GM12878 (cell line): ENCODE data around the gene B3GNT8. TPM values are rescaled to one million over a fixed set of nuclear protein-coding genes. Genes with fewer than 3 reads are reported as not detected.

Experiments
- ATAC-seq: fragments of 200-7000 bp; cut with Tn5 transposase; 3 replicates; pipeline ENCODE4 v1.9.1; 2020; ENCODE audit warnings: mild to moderate bottlenecking, moderate library complexity
- BruUV-seq: library from RNA; stranded (reverse); fragments of 400-500 nt; replicated peaks from 2 replicates; lab custom pipeline; 2021; lab: Mats Ljungman, UMichigan
- CTCF ChIA-PET: fragments of 300-600 bp; sonication (Branson Sonifier 250); formaldehyde crosslinking; extraction: SDS; loops from one replicate; lab custom pipeline; 2021; ENCODE audit warnings: inconsistent platforms; lab: Yijun Ruan, JAX
- POLR2A ChIA-PET: fragments of 350-600 bp; formaldehyde crosslinking; extraction: SDS; loops from one replicate; lab custom pipeline; 2021; ENCODE audit warnings: inconsistent platforms; lab: Charles Lee
- RAD21 ChIA-PET: fragments of 300-600 bp; sonication (Branson Sonifier 250); formaldehyde crosslinking; loops from one replicate; lab custom pipeline; 2023; ENCODE audit warnings: antibody characterized with exemption; ENCODE audit not compliant: unreplicated experiment; lab: Charles Lee
- SMC1A ChIA-PET: fragments of 300-600 bp; sonication (Branson Sonifier 250); formaldehyde crosslinking; loops from one replicate; lab custom pipeline; 2023; ENCODE audit not compliant: unreplicated experiment, uncharacterized antibody; lab: Charles Lee
- DNase-seq: peaks from one replicate; pipeline ENCODE4 v3.0.0-alpha.2; 2011; ENCODE audit warnings: low read depth, low spot score
- FAIRE-seq: peaks from 3 replicates; lab custom pipeline; 2011; peaks lifted over from hg19 to GRCh38; lab: Jason Lieb, UNC
- H2AFZ ChIP-seq: 2 replicates; pipeline ENCODE4 v1.6.0; 2011; ENCODE audit warnings: low read depth, low read length, control low read depth; ENCODE audit not compliant: control insufficient read depth
- H3K27ac ChIP-seq: 2 replicates; pipeline ENCODE4 v1.5.1; 2011; ENCODE audit warnings: control low read depth; ENCODE audit not compliant: control insufficient read depth, insufficient read depth
- H3K27me3 ChIP-seq, 2 experiments: replicated peaks in 1 of 2; 2 replicates each; pipeline versions ENCODE4 v1.6.0 to v1.6.1; 2011; ENCODE audit warnings: low read length in 1 of 2; ENCODE audit not compliant: control insufficient read depth in 2 of 2, insufficient read depth in 2 of 2
- H3K36me3 ChIP-seq, 2 experiments: 2 replicates each; pipeline ENCODE4 v1.5.1; 2011; ENCODE audit warnings: low read length in 1 of 2; ENCODE audit not compliant: control insufficient read depth in 2 of 2, insufficient read depth in 2 of 2
- H3K4me1 ChIP-seq: 2 replicates; pipeline ENCODE4 v1.6.1; 2011; ENCODE audit warnings: mild to moderate bottlenecking, low read length, moderate library complexity, mixed read lengths; ENCODE audit not compliant: control insufficient read depth, insufficient read depth
- H3K4me2 ChIP-seq: 2 replicates; pipeline ENCODE4 v1.6.0; 2011; ENCODE audit warnings: control low read depth; ENCODE audit not compliant: control insufficient read depth, insufficient read depth
- H3K4me3 ChIP-seq: fragments of 200-600 bp; sonication (generic); 2 replicates; pipeline ENCODE4 v1.5.1; 2016
- H3K79me2 ChIP-seq: 2 replicates; pipeline ENCODE4 v1.6.0; 2011; ENCODE audit warnings: low read length; ENCODE audit not compliant: control insufficient read depth, insufficient read depth
- H3K9ac ChIP-seq: 2 replicates; pipeline ENCODE4 v1.8.0; 2011; ENCODE audit warnings: low read length, control low read depth, mixed read lengths; ENCODE audit not compliant: control insufficient read depth, insufficient read depth
- H3K9me3 ChIP-seq: replicated peaks from 3 replicates; pipeline ENCODE4 v1.5.1; 2011; ENCODE audit warnings: mild to moderate bottlenecking, low read length; ENCODE audit not compliant: control insufficient read depth, insufficient read depth
- H4K20me1 ChIP-seq: 2 replicates; pipeline ENCODE4 v1.6.0; 2011; ENCODE audit not compliant: control insufficient read depth, insufficient read depth
- ATF7 ChIP-seq: fragments of 450-650 bp; IDR thresholded peaks from 2 replicates; pipeline ENCODE4 v1.6.1; 2016; ENCODE audit warnings: low read depth, mild to moderate bottlenecking
- HDAC6 ChIP-seq: fragments of 200-600 bp; sonication (generic); IDR thresholded peaks from one replicate; pipeline ENCODE4 v1.8.0; 2017; ENCODE audit warnings: antibody characterized with exemption; ENCODE audit not compliant: unreplicated experiment
- IKZF2 ChIP-seq, 2 experiments: fragments of 450-650 bp; IDR thresholded peaks; 2 replicates each; pipeline ENCODE4 v1.6.1; 2017; ENCODE audit warnings: mild to moderate bottlenecking in 2 of 2, moderate library complexity in 2 of 2
- JUNB ChIP-seq: IDR thresholded peaks from 2 replicates; pipeline ENCODE4 v1.6.1; 2016; ENCODE audit warnings: antibody characterized with exemption, mild to moderate bottlenecking
- POLR2AphosphoS5 ChIP-seq: IDR thresholded peaks from 2 replicates; pipeline ENCODE4 v1.6.1; 2011; ENCODE audit warnings: mild to moderate bottlenecking, low read length, inconsistent platforms
- RB1 ChIP-seq: fragments of 450-650 bp; formaldehyde crosslinking; IDR thresholded peaks from 2 replicates; pipeline ENCODE4 v1.6.1; 2017; ENCODE audit warnings: mild to moderate bottlenecking, borderline replicate concordance
- RUNX3 ChIP-seq: IDR thresholded peaks from 2 replicates; pipeline ENCODE4 v1.6.1; 2012; ENCODE audit warnings: low read length, inconsistent platforms
- SMAD5 ChIP-seq: IDR thresholded peaks from 2 replicates; pipeline ENCODE4 v1.6.1; 2016; ENCODE audit warnings: antibody characterized with exemption, low read depth
- SREBF1 ChIP-seq: IDR thresholded peaks from 2 replicates; pipeline ENCODE4 v1.6.1; 2012; ENCODE audit warnings: mild to moderate bottlenecking, low read length
- YY1 ChIP-seq: IDR thresholded peaks from 2 replicates; pipeline ENCODE4 v1.6.1; 2011; ENCODE audit warnings: low read depth, mild to moderate bottlenecking, low read length
- ZNF384 ChIP-seq: IDR thresholded peaks from 2 replicates; pipeline ENCODE4 v1.6.1; 2012; ENCODE audit warnings: low read depth, mild to moderate bottlenecking, low read length, improper control_type of control experiment, borderline replicate concordance
- WGBS: methylation state at CpG from one replicate; pipeline ENCODE4 v1.1.6; 2016; ENCODE audit warnings: low lambda C conversion rate; ENCODE audit not compliant: insufficient replicate concordance, insufficient coverage; ENCODE audit errors: missing lambda C conversion rate; 5-methylcytosine and 5-hydroxymethylcytosine counted together
- in situ Hi-C: fragments of 300-500 bp; cut with MboI; formaldehyde crosslinking; loops from 9 replicates; pipeline ENCODE4 v1.14.3; 2018; ENCODE audit warnings: mixed read lengths
- intact Hi-C: fragments of 100-400 bp; cut with micrococcal nuclease; formaldehyde crosslinking; loops from one replicate; pipeline ENCODE4 v1.14.2; 2022; ENCODE audit not compliant: unreplicated experiment
- polyA plus RNA-seq, 11 experiments: library from polyadenylated mRNA; depleted of rRNA in 4 of 11; unstranded in 6 of 11; stranded (reverse) in 5 of 11; fragments of >200 nt; fragmentation: Nextera tagmentation in 4 of 11; fragmentation: Illumina TruSeq in 1 of 11; extraction: Ambion mirVana in 4 of 11; extraction: Trizol in 1 of 11; gene quantifications; 1 replicate in 1 of 11; 2 replicates in 10 of 11; pipeline versions ENCODE4 v1.2.1 to v1.2.3, GENCODE V29; 2011 to 2016; ENCODE audit warnings: inconsistent platforms in 2 of 11, missing spikeins in 2 of 11, low read depth in 1 of 11
- total RNA-seq, 4 experiments: library from RNA; depleted of rRNA in 3 of 4; stranded (reverse); fragments of >200 nt in 3 of 4; fragmentation: Illumina TruSeq in 1 of 4; extraction: Trizol in 1 of 4; gene quantifications; 2 replicates each; pipeline versions ENCODE4 v1.2.1 to v1.2.3, GENCODE V29; 2013 to 2021
- TF ChIP-seq, protein P1 (sequence below): IDR thresholded peaks from 2 replicates; pipeline ENCODE4 v1.6.1; 2012; ENCODE audit warnings: low read depth, low read length, improper control_type of control experiment
- TF ChIP-seq, protein P2 (sequence below): fragments of 450-650 bp; formaldehyde crosslinking; IDR thresholded peaks from 2 replicates; pipeline ENCODE4 v1.4.0; 2022; ENCODE audit warnings: mild to moderate bottlenecking, moderate library complexity

The B3GNT8 gene
- total and polyA plus RNA-seq, 10 of the 15 experiments (the other 5 are each of a cell fraction or from before 2014, with no cell fraction given): 0.06 to 1.2 (median 0.31) TPM; not detected in 4

DNA sequence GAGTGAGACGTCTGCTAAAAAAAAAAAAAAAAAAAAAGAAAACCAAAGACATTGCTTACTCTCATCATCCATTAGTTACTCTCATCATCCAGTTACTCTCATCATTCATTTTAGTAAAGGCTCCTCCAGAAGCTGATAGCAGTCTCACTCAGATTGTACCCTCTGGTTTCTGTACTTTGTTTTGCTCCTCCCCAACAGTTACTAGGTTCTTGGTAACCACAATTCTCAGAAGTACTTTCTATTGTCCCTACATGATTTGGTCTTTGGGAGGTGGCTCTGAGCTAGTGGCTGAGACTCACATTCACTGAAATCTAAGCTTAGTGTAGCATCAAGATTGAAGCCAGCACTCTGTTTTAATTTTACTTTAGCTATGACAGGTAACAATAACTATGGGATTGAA lies 30.1 kb upstream of the B3GNT8 start:
- SMC1A ChIA-PET: interaction anchor here (0.6 to 2.4 kb wide), 13 partner anchors 8 to 121 kb away, joined by 3 to 9 read pairs (median 3); no protein-coding TSS in a partner anchor
- CTCF ChIA-PET: interaction anchor here (0.6 to 2.6 kb wide), 13 partner anchors 9 to 141 kb away, joined by 3 to 27 read pairs (median 4); partner anchors contain the start of gene B9D2

DNA sequence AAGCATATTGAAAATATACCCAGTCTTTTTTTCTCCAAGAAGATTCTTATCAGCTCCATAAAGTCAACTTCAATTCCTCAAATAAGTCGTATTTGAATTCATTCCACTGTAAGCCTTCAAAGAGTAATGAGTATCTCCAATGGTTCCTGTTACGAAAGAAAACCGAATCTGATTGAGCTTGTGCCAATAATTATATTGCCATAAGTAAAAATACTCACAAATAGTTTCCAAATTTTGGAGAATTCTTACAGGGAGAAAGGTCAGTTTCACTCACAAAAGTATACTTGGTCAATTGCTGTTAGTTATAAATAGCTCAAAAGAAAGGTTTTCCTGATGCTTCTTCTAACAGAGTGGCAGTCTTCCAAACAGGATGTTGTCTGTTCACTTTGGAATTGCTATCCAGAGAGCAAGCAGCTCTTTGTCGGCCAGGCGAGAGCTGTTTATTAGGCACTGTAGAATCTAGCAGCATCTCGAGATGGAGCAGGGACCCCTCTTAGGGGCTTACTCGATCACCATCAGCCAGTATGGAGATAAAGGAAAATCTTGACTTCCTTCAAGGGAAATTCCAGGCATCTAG lies 29.3 kb upstream of the B3GNT8 start:
- no TSS peak for BruUV-seq
- Histone ChIP-seq H2AFZ (no peak overlapping the region), H3K27me3 (no peaks in the 10 kb centered on the region; a peak in 1 of 4 replicates), H3K4me2 (peak overlapping the region; percentile 48; the same call in 1 of the 2 replicates), H3K27ac (no peak overlapping the region), H3K9me3 (no peaks in the 10 kb centered on the region), H3K36me3 (no peaks in the 10 kb centered on the region), H3K9ac (peak overlapping the region; percentile 12; the same call in 1 of the 2 replicates), H3K79me2 (no peaks in the 10 kb centered on the region), H3K4me3 (no peak overlapping the region), H4K20me1 (no peaks in the 10 kb centered on the region), H3K4me1 (peaks cover 33% of the 10 kb centered on the region)
- TF ChIP-seq, protein P1, sequence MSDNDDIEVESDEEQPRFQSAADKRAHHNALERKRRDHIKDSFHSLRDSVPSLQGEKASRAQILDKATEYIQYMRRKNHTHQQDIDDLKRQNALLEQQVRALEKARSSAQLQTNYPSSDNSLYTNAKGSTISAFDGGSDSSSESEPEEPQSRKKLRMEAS: no peak
- TF ChIP-seq RB1 (no peak), POLR2AphosphoS5 (no peak), JUNB (no peak), YY1 (no peak), ZNF384 (no peak), SMAD5 (no peak), SREBF1 (no peak)
- TF ChIP-seq, protein P2, sequence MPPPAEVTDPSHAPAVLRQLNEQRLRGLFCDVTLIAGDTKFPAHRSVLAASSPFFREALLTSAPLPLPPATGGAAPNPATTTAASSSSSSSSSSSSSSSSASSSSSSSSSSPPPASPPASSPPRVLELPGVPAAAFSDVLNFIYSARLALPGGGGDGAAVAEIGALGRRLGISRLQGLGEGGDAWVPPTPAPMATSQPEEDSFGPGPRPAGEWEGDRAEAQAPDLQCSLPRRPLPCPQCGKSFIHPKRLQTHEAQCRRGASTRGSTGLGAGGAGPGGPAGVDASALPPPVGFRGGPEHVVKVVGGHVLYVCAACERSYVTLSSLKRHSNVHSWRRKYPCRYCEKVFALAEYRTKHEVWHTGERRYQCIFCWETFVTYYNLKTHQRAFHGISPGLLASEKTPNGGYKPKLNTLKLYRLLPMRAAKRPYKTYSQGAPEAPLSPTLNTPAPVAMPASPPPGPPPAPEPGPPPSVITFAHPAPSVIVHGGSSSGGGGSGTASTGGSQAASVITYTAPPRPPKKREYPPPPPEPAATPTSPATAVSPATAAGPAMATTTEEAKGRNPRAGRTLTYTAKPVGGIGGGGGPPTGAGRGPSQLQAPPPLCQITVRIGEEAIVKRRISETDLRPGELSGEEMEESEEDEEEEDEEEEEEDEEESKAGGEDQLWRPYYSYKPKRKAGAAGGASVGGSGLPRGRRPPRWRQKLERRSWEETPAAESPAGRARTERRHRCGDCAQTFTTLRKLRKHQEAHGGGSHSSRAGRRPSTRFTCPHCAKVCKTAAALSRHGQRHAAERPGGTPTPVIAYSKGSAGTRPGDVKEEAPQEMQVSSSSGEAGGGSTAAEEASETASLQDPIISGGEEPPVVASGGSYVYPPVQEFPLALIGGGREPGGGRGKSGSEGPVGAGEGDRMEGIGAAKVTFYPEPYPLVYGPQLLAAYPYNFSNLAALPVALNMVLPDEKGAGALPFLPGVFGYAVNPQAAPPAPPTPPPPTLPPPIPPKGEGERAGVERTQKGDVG (CRISPR knock-in tag): no peak
- in situ Hi-C loops (no loop called here), intact Hi-C loops (no loop called here)
- FAIRE-seq (no peak), DNase-seq (no peak), ATAC-seq (no peak)
- 70% methylated on average over 7 of the region's 7 CpGs for WGBS
- ChIA-PET POLR2A (no interaction called here), RAD21 (interaction anchor here (1.9 kb wide), 1 partner anchor 81 kb away, joined by 5 read pairs; no protein-coding TSS in a partner anchor), SMC1A (interaction anchor here (0.6 to 2.4 kb wide), 9 partner anchors 11 to 120 kb away, joined by 3 to 7 read pairs (median 5); no protein-coding TSS in a partner anchor), CTCF (interaction anchor here (0.8 to 2.6 kb wide), 13 partner anchors 8 to 142 kb away, joined by 3 to 27 read pairs (median 5); partner anchors contain the start of gene B9D2)

More for the DNA sequence above, 30.1 kb upstream of the B3GNT8 start:
- peaks cover 33% of the 10 kb centered on the region for H3K4me1 ChIP-seq
- H3K27me3 ChIP-seq: no peaks in the 10 kb centered on the region; a peak in 1 of 4 replicates
- peak; percentile 53 for DNase-seq
- no CpG with 5 or more reads among the region's 1 CpG for WGBS
- ATAC-seq: peak; percentile 100
- intact Hi-C loops: no loop called here
- no peak overlapping the region for H3K4me3 ChIP-seq
- peak overlapping the region; percentile 21 for H3K4me2 ChIP-seq
- no peak overlapping the region for H2AFZ ChIP-seq
- H3K79me2 ChIP-seq: no peaks in the 10 kb centered on the region
- TF ChIP-seq RUNX3: peak; percentile 76
- TF ChIP-seq IKZF2 (IDR thresholded peaks at IDR 0.05): peak in 1 of 2 experiments; percentile 14; a peak in 1 of 4 replicates
- TF ChIP-seq ATF7: 0 out of 2 replicates have a peak, but pooled peaks have one; percentile 12
- no peak for TF ChIP-seq HDAC6
- TF ChIP-seq, all 136 proteins: peak for 3
- BruUV-seq: no TSS peak
- ChIA-PET POLR2A (interaction anchor here (0.7 to 1.3 kb wide), 3 partner anchors 8 to 441 kb away, joined by 3 to 10 read pairs (median 7); no protein-coding TSS in a partner anchor), RAD21 (interaction anchor here (0.8 to 1.9 kb wide), 6 partner anchors 8 to 111 kb away, joined by 3 to 8 read pairs (median 4); no protein-coding TSS in a partner anchor)
- peak; percentile 94 for FAIRE-seq
- in situ Hi-C loops: no loop called here
- no peaks in the 10 kb centered on the region for H3K9me3 ChIP-seq
- no peaks in the 10 kb centered on the region for H3K36me3 ChIP-seq
- no peak overlapping the region for H3K27ac ChIP-seq
- no peaks in the 10 kb centered on the region for H4K20me1 ChIP-seq
- H3K9ac ChIP-seq: no peak overlapping the region
